ENCODE data around the gene TTBK1. TPM values are rescaled to one million over a fixed set of nuclear protein-coding genes. Genes with fewer than 3 reads are reported as not detected.
"Not testable (repeated sequence)": the region's sequence is repeated elsewhere in the genome, so short reads cannot be mapped to it uniquely, and the experiment has no call there.

TTBK1 gene
- total RNA-seq, 1 donor from 2014 or later, result 1.7 TPM

GRCh38 chr6:43302126-43302525, 58.8 kb downstream of the TTBK1 start:
- H3K27me3 Mint-ChIP-seq (ENCODE audit: insufficient read depth, low read depth), result peaks cover 3% of the 10 kb centered on the region
- Histone ChIP-seq H3K9me3 (ENCODE audit: low read depth) (no peaks in the 10 kb centered on the region), H3K36me3 (no peaks in the 10 kb centered on the region), H4K20me1 (ENCODE audit: low read depth) (no peaks in the 10 kb centered on the region), H3K27ac (no peak overlapping the region), H2AFZ (replicated peaks) (no peak overlapping the region), H3K79me2 (ENCODE audit: low read depth) (no peaks in the 10 kb centered on the region), H3K4me1 (peaks cover 9% of the 10 kb centered on the region), H3K4me3 (no peak overlapping the region), H3K27me3 (no peaks in the 10 kb centered on the region), H3K9ac (no peak overlapping the region), H3K4me2 (no peak overlapping the region), H3F3A (ENCODE audit: low read depth) (peaks cover 6% of the 10 kb centered on the region)
- peak overlapping the region; percentile 81 for H3K27ac Mint-ChIP-seq
- TF ChIP-seq EZH2phosphoT487 (IDR thresholded peaks at IDR 0.05), result no peak
- TF ChIP-seq, protein P1, sequence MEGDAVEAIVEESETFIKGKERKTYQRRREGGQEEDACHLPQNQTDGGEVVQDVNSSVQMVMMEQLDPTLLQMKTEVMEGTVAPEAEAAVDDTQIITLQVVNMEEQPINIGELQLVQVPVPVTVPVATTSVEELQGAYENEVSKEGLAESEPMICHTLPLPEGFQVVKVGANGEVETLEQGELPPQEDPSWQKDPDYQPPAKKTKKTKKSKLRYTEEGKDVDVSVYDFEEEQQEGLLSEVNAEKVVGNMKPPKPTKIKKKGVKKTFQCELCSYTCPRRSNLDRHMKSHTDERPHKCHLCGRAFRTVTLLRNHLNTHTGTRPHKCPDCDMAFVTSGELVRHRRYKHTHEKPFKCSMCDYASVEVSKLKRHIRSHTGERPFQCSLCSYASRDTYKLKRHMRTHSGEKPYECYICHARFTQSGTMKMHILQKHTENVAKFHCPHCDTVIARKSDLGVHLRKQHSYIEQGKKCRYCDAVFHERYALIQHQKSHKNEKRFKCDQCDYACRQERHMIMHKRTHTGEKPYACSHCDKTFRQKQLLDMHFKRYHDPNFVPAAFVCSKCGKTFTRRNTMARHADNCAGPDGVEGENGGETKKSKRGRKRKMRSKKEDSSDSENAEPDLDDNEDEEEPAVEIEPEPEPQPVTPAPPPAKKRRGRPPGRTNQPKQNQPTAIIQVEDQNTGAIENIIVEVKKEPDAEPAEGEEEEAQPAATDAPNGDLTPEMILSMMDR (IDR thresholded peaks at IDR 0.05), result no peak
- no peak for TF ChIP-seq EZH2 (IDR thresholded peaks at IDR 0.05)
- no peak overlapping the region for H3K4me3 Mint-ChIP-seq
- H3K4me1 Mint-ChIP-seq, result peaks cover 4% of the 10 kb centered on the region
- no peaks in the 10 kb centered on the region for H3K9me3 Mint-ChIP-seq
- no peaks in the 10 kb centered on the region for H3K36me3 Mint-ChIP-seq
- DNase-seq (ENCODE audit: low spot score), result no peak

DNA sequence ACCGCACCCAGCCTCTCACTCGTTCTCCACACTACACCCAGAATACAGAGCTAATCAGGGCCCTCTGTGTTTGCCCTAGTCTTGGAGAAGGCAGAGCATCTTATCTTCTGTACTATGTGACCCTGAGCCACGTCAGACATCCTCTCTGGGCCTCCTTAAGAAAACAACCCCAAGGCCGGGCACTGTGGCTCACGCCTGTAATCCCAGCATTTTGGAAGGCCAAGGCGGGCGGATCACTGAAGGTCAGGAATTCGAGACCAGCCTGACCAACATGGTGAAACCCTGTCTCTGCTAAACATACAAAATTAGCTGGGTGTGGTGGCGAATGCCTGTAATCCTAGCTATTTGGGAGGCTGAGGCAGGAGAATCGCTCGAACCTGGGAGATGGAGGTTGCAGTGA, 59.7 kb downstream of the TTBK1 start:
- H3K4me1 Mint-ChIP-seq; H3K4me1 ChIP-seq; H3K4me3 Mint-ChIP-seq; H3F3A ChIP-seq (ENCODE audit: low read depth); H4K20me1 ChIP-seq (ENCODE audit: low read depth); H3K4me2 ChIP-seq; H3K9me3 Mint-ChIP-seq; H3K27ac Mint-ChIP-seq; H3K36me3 Mint-ChIP-seq; H3K9me3 ChIP-seq (ENCODE audit: low read depth); H3K79me2 ChIP-seq (ENCODE audit: low read depth); H3K9ac ChIP-seq; H3K27me3 ChIP-seq; DNase-seq (ENCODE audit: low spot score); H3K27me3 Mint-ChIP-seq (ENCODE audit: insufficient read depth, low read depth); H3K4me3 ChIP-seq; H2AFZ ChIP-seq (replicated peaks); H3K36me3 ChIP-seq; H3K27ac ChIP-seq: not testable (repeated sequence)

- peaks cover 5% of the 10 kb centered on the region for H3K4me1 ChIP-seq
- peaks cover 3% of the 10 kb centered on the region for H3F3A ChIP-seq (ENCODE audit: low read depth)
- H3K4me3 Mint-ChIP-seq, result no peak overlapping the region
- H3K36me3 ChIP-seq, result no peaks in the 10 kb centered on the region
- H3K36me3 Mint-ChIP-seq, result no peaks in the 10 kb centered on the region
- no peak overlapping the region for H3K4me2 ChIP-seq
- peaks cover 10% of the 10 kb centered on the region for H3K27me3 Mint-ChIP-seq (ENCODE audit: insufficient read depth, low read depth)
- no peaks in the 10 kb centered on the region for H4K20me1 ChIP-seq (ENCODE audit: low read depth)
- H2AFZ ChIP-seq (replicated peaks), result no peak overlapping the region
- H3K27ac Mint-ChIP-seq, result peak overlapping the region; percentile 53
- no peak for DNase-seq (ENCODE audit: low spot score)
- no peaks in the 10 kb centered on the region for H3K27me3 ChIP-seq
- H3K9ac ChIP-seq, result no peak overlapping the region
- H3K4me3 ChIP-seq, result no peak overlapping the region
- no peaks in the 10 kb centered on the region for H3K79me2 ChIP-seq (ENCODE audit: low read depth)
- H3K27ac ChIP-seq, result no peak overlapping the region
- no peaks in the 10 kb centered on the region for H3K9me3 ChIP-seq (ENCODE audit: low read depth)
- TF ChIP-seq EZH2phosphoT487 (IDR thresholded peaks at IDR 0.05) (no peak), EZH2 (IDR thresholded peaks at IDR 0.05) (no peak)
- TF ChIP-seq, protein P1 (IDR thresholded peaks at IDR 0.05), result no peak
- no peaks in the 10 kb centered on the region for H3K9me3 Mint-ChIP-seq
- H3K4me1 Mint-ChIP-seq, result peaks cover 2% of the 10 kb centered on the region
These were observed 60.6 kb downstream of the TTBK1 start for GRCh38 chr6:43303751-43304331.

- Histone ChIP-seq H3F3A (ENCODE audit: low read depth) (no peaks in the 10 kb centered on the region), H3K4me2 (no peak overlapping the region), H3K79me2 (ENCODE audit: low read depth) (no peaks in the 10 kb centered on the region), H3K36me3 (no peaks in the 10 kb centered on the region), H4K20me1 (ENCODE audit: low read depth) (no peaks in the 10 kb centered on the region), H2AFZ (replicated peaks) (no peak overlapping the region), H3K27ac (no peak overlapping the region), H3K4me3 (no peak overlapping the region), H3K9me3 (ENCODE audit: low read depth) (no peaks in the 10 kb centered on the region), H3K27me3 (no peaks in the 10 kb centered on the region), H3K4me1 (peaks cover 9% of the 10 kb centered on the region), H3K9ac (no peak overlapping the region)
- TF ChIP-seq EZH2phosphoT487 (IDR thresholded peaks at IDR 0.05) (no peak), EZH2 (IDR thresholded peaks at IDR 0.05) (no peak)
- TF ChIP-seq, protein P1 (IDR thresholded peaks at IDR 0.05), result no peak
- Mint-ChIP-seq H3K4me3 (no peak overlapping the region), H3K9me3 (no peaks in the 10 kb centered on the region), H3K27me3 (ENCODE audit: insufficient read depth, low read depth) (peaks cover 12% of the 10 kb centered on the region), H3K4me1 (peaks cover 7% of the 10 kb centered on the region), H3K36me3 (no peaks in the 10 kb centered on the region), H3K27ac (no peak overlapping the region)
- DNase-seq (ENCODE audit: low spot score), result no peak
These were observed 61.1 kb downstream of the TTBK1 start for GRCh38 chr6:43304361-43304760.

All from neural progenitor cell (in vitro differentiated cells).